ENCODE data around the gene HMGXB4.

- TF ChIP-seq, protein P1, sequence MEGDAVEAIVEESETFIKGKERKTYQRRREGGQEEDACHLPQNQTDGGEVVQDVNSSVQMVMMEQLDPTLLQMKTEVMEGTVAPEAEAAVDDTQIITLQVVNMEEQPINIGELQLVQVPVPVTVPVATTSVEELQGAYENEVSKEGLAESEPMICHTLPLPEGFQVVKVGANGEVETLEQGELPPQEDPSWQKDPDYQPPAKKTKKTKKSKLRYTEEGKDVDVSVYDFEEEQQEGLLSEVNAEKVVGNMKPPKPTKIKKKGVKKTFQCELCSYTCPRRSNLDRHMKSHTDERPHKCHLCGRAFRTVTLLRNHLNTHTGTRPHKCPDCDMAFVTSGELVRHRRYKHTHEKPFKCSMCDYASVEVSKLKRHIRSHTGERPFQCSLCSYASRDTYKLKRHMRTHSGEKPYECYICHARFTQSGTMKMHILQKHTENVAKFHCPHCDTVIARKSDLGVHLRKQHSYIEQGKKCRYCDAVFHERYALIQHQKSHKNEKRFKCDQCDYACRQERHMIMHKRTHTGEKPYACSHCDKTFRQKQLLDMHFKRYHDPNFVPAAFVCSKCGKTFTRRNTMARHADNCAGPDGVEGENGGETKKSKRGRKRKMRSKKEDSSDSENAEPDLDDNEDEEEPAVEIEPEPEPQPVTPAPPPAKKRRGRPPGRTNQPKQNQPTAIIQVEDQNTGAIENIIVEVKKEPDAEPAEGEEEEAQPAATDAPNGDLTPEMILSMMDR (IDR thresholded peaks at IDR 0.05; ENCODE audit: insufficient read depth, low read length, poor library complexity, severe bottlenecking): no peak
- no peak for TF ChIP-seq EZH2phosphoT487 (conservative IDR thresholded peaks at IDR 0.05; ENCODE audit: low read length)
Measured at GRCh38 chr22:35326854-35327562, 69.7 kb downstream of the HMGXB4 start.
